Type B pancreatic cell (in vitro differentiated cells): ENCODE data around the gene IRAK3. TPM values are rescaled to one million over a fixed set of nuclear protein-coding genes. Genes with fewer than 3 reads are reported as not detected.

Experiments used
- DNase-seq: peaks from one replicate; pipeline ENCODE4 v3.0.0; 2021; ENCODE audit warnings: mixed read lengths; ENCODE audit not compliant: unreplicated experiment; ENCODE audit errors: extremely low spot score
- H3K27ac Mint-ChIP-seq: 2 replicates; pipeline ENCODE4 v1.8.0; 2021; ENCODE audit warnings: mild to moderate bottlenecking, mixed read lengths
- H3K27me3 Mint-ChIP-seq: 2 replicates; pipeline ENCODE4 v1.8.0; 2021; ENCODE audit warnings: mixed read lengths
- H3K36me3 Mint-ChIP-seq: 2 replicates; pipeline ENCODE4 v1.8.0; 2021; ENCODE audit warnings: mixed read lengths
- H3K4me1 Mint-ChIP-seq: one replicate; pipeline ENCODE4 v1.8.0; 2021; ENCODE audit warnings: mixed read lengths; ENCODE audit not compliant: unreplicated experiment
- H3K4me3 Mint-ChIP-seq: 2 replicates; pipeline ENCODE4 v1.8.0; 2021; ENCODE audit warnings: mild to moderate bottlenecking, mixed read lengths
- H3K9me3 Mint-ChIP-seq: 2 replicates; pipeline ENCODE4 v1.8.0; 2021; ENCODE audit warnings: mixed read lengths
- total RNA-seq: library from RNA; stranded (reverse); gene quantifications from 2 replicates; pipeline ENCODE4 v1.2.1, GENCODE V29; 2021; ENCODE audit warnings: low replicate concordance
- TF ChIP-seq, protein P1 (sequence below): fragments of 200-600 bp; sonication (generic); conservative IDR thresholded peaks from 2 replicates; pipeline ENCODE4 v1.5.0; 2021; ENCODE audit warnings: antibody characterized with exemption, mild to moderate bottlenecking

IRAK3 gene
- total RNA-seq, 1 donor from 2014 or later, result 0.34 TPM

- no peaks in the 10 kb centered on the region for H3K4me1 Mint-ChIP-seq
- DNase-seq, result no peak
- H3K27ac Mint-ChIP-seq, result no peak overlapping the region
- TF ChIP-seq, protein P1, sequence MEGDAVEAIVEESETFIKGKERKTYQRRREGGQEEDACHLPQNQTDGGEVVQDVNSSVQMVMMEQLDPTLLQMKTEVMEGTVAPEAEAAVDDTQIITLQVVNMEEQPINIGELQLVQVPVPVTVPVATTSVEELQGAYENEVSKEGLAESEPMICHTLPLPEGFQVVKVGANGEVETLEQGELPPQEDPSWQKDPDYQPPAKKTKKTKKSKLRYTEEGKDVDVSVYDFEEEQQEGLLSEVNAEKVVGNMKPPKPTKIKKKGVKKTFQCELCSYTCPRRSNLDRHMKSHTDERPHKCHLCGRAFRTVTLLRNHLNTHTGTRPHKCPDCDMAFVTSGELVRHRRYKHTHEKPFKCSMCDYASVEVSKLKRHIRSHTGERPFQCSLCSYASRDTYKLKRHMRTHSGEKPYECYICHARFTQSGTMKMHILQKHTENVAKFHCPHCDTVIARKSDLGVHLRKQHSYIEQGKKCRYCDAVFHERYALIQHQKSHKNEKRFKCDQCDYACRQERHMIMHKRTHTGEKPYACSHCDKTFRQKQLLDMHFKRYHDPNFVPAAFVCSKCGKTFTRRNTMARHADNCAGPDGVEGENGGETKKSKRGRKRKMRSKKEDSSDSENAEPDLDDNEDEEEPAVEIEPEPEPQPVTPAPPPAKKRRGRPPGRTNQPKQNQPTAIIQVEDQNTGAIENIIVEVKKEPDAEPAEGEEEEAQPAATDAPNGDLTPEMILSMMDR, result no peak
- no peaks in the 10 kb centered on the region for H3K36me3 Mint-ChIP-seq
- no peak overlapping the region for H3K4me3 Mint-ChIP-seq
- no peaks in the 10 kb centered on the region for H3K9me3 Mint-ChIP-seq
- H3K27me3 Mint-ChIP-seq, result peaks cover 14% of the 10 kb centered on the region
Measured at GRCh38 chr12:66275040-66275439, 86.0 kb downstream of the IRAK3 start.

DNA sequence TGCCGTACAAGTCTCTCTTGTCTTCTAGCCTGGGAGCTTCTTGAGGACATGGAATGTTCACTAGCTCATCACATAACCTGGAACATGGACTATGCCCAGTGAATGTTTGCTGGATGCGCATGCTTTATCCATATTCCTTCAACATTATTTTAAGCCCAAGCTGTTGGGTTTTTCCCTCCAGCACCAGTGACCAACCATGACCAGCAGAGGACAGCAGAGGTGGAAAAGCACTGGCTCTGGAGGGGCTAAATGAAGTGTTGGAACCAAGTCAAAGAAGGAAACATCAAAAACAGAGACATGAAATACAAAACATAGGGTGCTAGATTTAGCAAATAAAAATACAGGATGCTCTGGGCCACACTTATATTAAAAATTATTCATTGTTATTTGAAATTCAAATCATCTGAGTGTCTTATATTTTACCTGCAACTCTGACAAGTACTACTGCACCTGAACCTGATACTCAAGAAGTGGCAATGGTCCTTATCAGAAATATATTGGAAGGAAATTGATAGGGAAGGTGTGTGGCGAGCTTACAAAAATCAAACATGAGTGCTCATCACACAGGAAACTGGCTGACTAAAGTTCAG is 90.2 kb downstream of the IRAK3 start:
- no peak overlapping the region for H3K4me3 Mint-ChIP-seq
- H3K27ac Mint-ChIP-seq, result no peak overlapping the region
- DNase-seq, result no peak
- no peaks in the 10 kb centered on the region for H3K4me1 Mint-ChIP-seq
- H3K9me3 Mint-ChIP-seq, result peaks cover 7% of the 10 kb centered on the region
- peaks cover 14% of the 10 kb centered on the region for H3K27me3 Mint-ChIP-seq
- no peaks in the 10 kb centered on the region for H3K36me3 Mint-ChIP-seq
- TF ChIP-seq, protein P1, result peak; percentile 65

DNA sequence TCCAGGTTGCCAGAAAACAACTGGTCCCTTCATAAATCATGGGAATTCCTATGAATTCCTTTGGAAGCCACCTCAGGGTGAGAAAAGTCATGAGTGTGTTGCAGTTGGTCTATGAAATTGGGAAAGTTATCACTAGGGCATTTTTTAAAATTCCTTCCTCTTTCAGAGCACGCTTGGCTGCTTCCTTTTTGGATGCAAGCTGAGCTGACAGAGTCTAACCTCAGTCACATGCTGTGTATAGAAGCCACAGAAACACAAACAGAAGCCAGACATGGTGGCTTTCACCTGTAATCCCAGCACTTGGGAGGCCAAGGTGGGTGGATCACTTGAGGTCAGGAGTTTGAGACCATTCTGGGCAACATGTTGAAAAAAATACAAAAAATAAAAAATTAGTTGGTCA is 91.5 kb downstream of the IRAK3 start:
- H3K27me3 Mint-ChIP-seq, result peaks cover 11% of the 10 kb centered on the region
- no peak overlapping the region for H3K27ac Mint-ChIP-seq
- H3K9me3 Mint-ChIP-seq, result peaks cover 7% of the 10 kb centered on the region
- H3K4me1 Mint-ChIP-seq, result no peaks in the 10 kb centered on the region
- H3K4me3 Mint-ChIP-seq, result no peak overlapping the region
- TF ChIP-seq, protein P1, result no peak
- DNase-seq, result no peak
- no peaks in the 10 kb centered on the region for H3K36me3 Mint-ChIP-seq

DNA sequence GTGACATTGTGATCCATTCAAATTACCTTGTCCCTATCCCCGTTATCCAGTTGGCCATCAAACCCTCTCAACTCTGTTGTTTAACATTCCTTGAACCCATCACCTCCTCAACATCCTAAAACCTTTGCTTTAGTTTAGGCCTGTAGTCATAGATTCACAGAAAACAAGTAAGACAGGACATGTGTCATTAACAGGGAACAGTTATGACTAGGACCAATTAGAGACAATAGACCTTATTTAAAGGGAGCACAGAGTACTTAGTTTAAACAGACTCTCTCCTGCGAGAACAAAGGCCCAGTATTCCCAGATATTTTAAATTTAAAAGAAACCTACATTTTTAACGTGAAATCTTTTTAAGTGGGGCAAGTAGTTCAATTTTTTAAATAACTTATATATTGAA is 93.2 kb downstream of the IRAK3 start:
- H3K4me1 Mint-ChIP-seq, result no peaks in the 10 kb centered on the region
- no peaks in the 10 kb centered on the region for H3K36me3 Mint-ChIP-seq
- no peak for DNase-seq
- no peak overlapping the region for H3K4me3 Mint-ChIP-seq
- H3K27me3 Mint-ChIP-seq, result peaks cover 4% of the 10 kb centered on the region
- H3K27ac Mint-ChIP-seq, result no peak overlapping the region
- peaks cover 7% of the 10 kb centered on the region for H3K9me3 Mint-ChIP-seq
- TF ChIP-seq, protein P1, result no peak

DNA sequence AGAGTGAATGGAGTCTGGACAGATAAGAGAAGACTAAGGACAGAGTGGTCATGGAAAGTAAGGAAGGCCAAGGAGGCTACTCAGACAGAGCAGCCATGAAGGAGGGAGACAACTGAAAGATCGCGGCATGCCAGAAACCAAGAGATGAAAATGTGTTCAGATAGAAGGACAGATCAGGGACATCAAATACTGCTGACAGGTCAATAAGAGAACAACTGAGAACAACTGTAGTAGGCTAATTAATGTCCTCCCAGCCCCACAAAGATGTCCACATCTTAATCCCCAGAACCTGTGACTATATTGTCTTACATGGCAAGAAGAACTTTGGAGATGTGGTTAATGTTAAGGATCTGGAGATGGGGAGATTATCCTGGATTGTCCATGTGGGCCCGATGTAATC is 98.3 kb downstream of the IRAK3 start:
- no peaks in the 10 kb centered on the region for H3K4me1 Mint-ChIP-seq
- no peak overlapping the region for H3K27ac Mint-ChIP-seq
- TF ChIP-seq, protein P1, result no peak
- no peak overlapping the region for H3K4me3 Mint-ChIP-seq
- no peak for DNase-seq
- no peaks in the 10 kb centered on the region for H3K36me3 Mint-ChIP-seq
- H3K9me3 Mint-ChIP-seq, result no peaks in the 10 kb centered on the region
- H3K27me3 Mint-ChIP-seq, result no peaks in the 10 kb centered on the region

DNA sequence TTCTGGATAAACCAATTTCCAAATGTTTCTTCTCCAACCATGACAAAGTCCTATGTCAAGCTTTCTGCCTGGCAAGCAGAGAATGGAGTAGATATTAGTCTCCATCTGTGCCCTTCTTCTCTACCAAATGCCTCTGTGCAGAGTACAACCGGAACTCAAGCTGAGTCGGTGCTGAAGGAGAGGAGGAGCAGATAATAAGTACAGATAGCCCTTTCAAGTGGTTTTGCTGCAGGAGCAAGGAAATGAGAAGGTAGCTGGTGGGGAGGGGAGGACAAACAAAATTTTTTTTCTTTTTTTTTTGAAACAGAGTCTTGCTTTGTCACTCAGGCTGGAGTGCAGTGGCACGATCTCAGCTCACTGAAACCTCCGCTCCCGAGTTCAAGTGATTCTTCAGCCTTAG is 99.1 kb downstream of the IRAK3 start:
- H3K27me3 Mint-ChIP-seq, result no peaks in the 10 kb centered on the region
- H3K36me3 Mint-ChIP-seq, result no peaks in the 10 kb centered on the region
- H3K4me3 Mint-ChIP-seq, result no peak overlapping the region
- no peak for DNase-seq
- H3K27ac Mint-ChIP-seq, result no peak overlapping the region
- TF ChIP-seq, protein P1, result no peak
- H3K9me3 Mint-ChIP-seq, result no peaks in the 10 kb centered on the region
- H3K4me1 Mint-ChIP-seq, result no peaks in the 10 kb centered on the region
